ENCODE measurements around the gene HECW1.
"Not testable (repeated sequence)": the region's sequence is repeated elsewhere in the genome, so short reads cannot be mapped to it uniquely, and the experiment has no call there.

The HECW1 gene

GRCh38 chr7:43314379-43315158 lies 202.1 kb downstream of the HECW1 start:
- DNase-seq, result peak; percentile 67

- no peak for DNase-seq
These were observed 204.6 kb downstream of the HECW1 start for GRCh38 chr7:43317075-43317474.

- DNase-seq, result no peak
These were observed 205.8 kb downstream of the HECW1 start for GRCh38 chr7:43318188-43318770.

GRCh38 chr7:43325595-43325994 lies 213.1 kb downstream of the HECW1 start:
- no peak for DNase-seq

GRCh38 chr7:43328336-43328735 lies 215.9 kb downstream of the HECW1 start:
- DNase-seq, result no peak

GRCh38 chr7:43328785-43329380 lies 216.4 kb downstream of the HECW1 start:
- no peak for DNase-seq

- no peak for DNase-seq
These were observed 219.8 kb downstream of the HECW1 start for GRCh38 chr7:43332193-43332796.

GRCh38 chr7:43337191-43337590 lies 224.7 kb downstream of the HECW1 start:
- DNase-seq, result no peak

- DNase-seq, result no peak
These were observed 225.4 kb downstream of the HECW1 start for GRCh38 chr7:43337811-43338210.

GRCh38 chr7:43341132-43341531 lies 228.7 kb downstream of the HECW1 start:
- DNase-seq, result no peak

GRCh38 chr7:43343417-43343816 lies 231.0 kb downstream of the HECW1 start:
- DNase-seq, result not testable (repeated sequence)

- DNase-seq, result not testable (repeated sequence)
These were observed 233.2 kb downstream of the HECW1 start for GRCh38 chr7:43345696-43346095.

- no peak for DNase-seq
These were observed 239.2 kb downstream of the HECW1 start for GRCh38 chr7:43351683-43352082.

GRCh38 chr7:43353902-43354301 lies 241.5 kb downstream of the HECW1 start:
- DNase-seq, result no peak

- DNase-seq, result no peak
These were observed 250.2 kb downstream of the HECW1 start for GRCh38 chr7:43362652-43363034.

GRCh38 chr7:43363035-43363791 lies 250.8 kb downstream of the HECW1 start:
- DNase-seq, result no peak

- DNase-seq, result no peak
These were observed 251.9 kb downstream of the HECW1 start for GRCh38 chr7:43364391-43364790.

- no peak for DNase-seq
These were observed 260.4 kb downstream of the HECW1 start for GRCh38 chr7:43372676-43373355.

GRCh38 chr7:43377196-43377960 lies 264.9 kb downstream of the HECW1 start:
- DNase-seq, result no peak

- no peak for DNase-seq
These were observed 266.8 kb downstream of the HECW1 start for GRCh38 chr7:43379210-43379609.

GRCh38 chr7:43384616-43385308 lies 272.3 kb downstream of the HECW1 start:
- DNase-seq, result no peak
